ENCODE data around the gene TMA7. TPM values are rescaled to one million over a fixed set of nuclear protein-coding genes. Genes with fewer than 3 reads are reported as not detected.

The TMA7 gene
- total and polyA plus RNA-seq, 2 of the 13 experiments (the other 11 are each of a cell fraction or from before 2014, with no cell fraction given): 100 to 486 TPM

- WGBS (ENCODE audit: low lambda C conversion rate): 100% methylated on average over 2 of the region's 17 CpGs
- no peak for ATAC-seq
- peaks cover 41% of the 10 kb centered on the region for H3K4me1 ChIP-seq (ENCODE audit: insufficient read depth, low read length)
- TF ChIP-seq AGO2 (optimal IDR thresholded peaks at IDR 0.05; ENCODE audit: low read depth, low read length): peak; percentile 62
- TF ChIP-seq ZFP91 (CRISPR knock-in tag; IDR thresholded peaks at IDR 0.05; ENCODE audit: borderline replicate concordance): 0 out of 2 replicates have a peak, but pooled peaks have one; percentile 15
- no peak for TF ChIP-seq ADNP (CRISPR knock-in tag; IDR thresholded peaks at IDR 0.05)
- H3K4me2 ChIP-seq (ENCODE audit: low read depth, low read length): no peak overlapping the region
- BruUV-seq (replicated peaks): no TSS peak
- H3K4me3 ChIP-seq (replicated peaks in 1 of 3; ENCODE audit: insufficient read depth in 1 of 3, low read depth in 2 of 3, low read length in 3 of 3): no peak overlapping the region
- no peaks in the 10 kb centered on the region for H3K27me3 ChIP-seq (ENCODE audit: control insufficient read depth in 1 of 2, insufficient read depth in 2 of 2, low read length in 2 of 2)
- H3K79me2 ChIP-seq (ENCODE audit: insufficient read depth, low read length): no peaks in the 10 kb centered on the region
- intact Hi-C loops (cut with micrococcal nuclease; ENCODE audit: unreplicated experiment) (loop anchor here (1.0 kb wide), 2 partner anchors 43 to 84 kb away; no protein-coding TSS in a partner anchor), in situ Hi-C loops (cut with HindIII; ENCODE audit: extremely low pct_ligation_motif_present, low pct_unique_long_range_greater_than_20kb) (loop anchor here (5.0 kb wide), 2 partner anchors 38 to 93 kb away; partner anchors contain the start of genes PFKFB4 and SHISA5)
- no peaks in the 10 kb centered on the region for H4K20me1 ChIP-seq (ENCODE audit: insufficient read depth, low read length)
- peak overlapping the region; percentile 85 for H3K27ac ChIP-seq (ENCODE audit: extremely low read length, insufficient read depth, low read length)
- no peak overlapping the region for H2AFZ ChIP-seq (ENCODE audit: low read length)
- DNase-seq (ENCODE audit: low spot score): no peak
- no peak for FAIRE-seq
- no peak overlapping the region for H3K9ac ChIP-seq (ENCODE audit: insufficient read depth, low read depth, low read length)
- H3K36me3 ChIP-seq (replicated peaks in 1 of 2; ENCODE audit: control insufficient read depth in 1 of 2, insufficient read depth in 2 of 2, low read length in 2 of 2): peaks cover 6 to 26% of the 10 kb centered on the region in 2 experiments
- ChIA-PET CTCF (ENCODE audit: low intra/inter-chr PET ratio, low total read pairs) (interaction anchor here (1.3 to 1.8 kb wide), 3 partner anchors 18 to 84 kb away, joined by 3 to 39 read pairs (median 17); partner anchors contain the start of gene ATRIP), POLR2A (interaction anchor here (3.8 kb wide), 1 partner anchor 9 kb away, joined by 17 read pairs; no protein-coding TSS in a partner anchor)
- H3K9me3 ChIP-seq (ENCODE audit: low read length): no peaks in the 10 kb centered on the region
Measured at GRCh38 chr3:48464713-48465221, 24.7 kb downstream of the TMA7 start.

GRCh38 chr3:48465237-48465530 lies 25.1 kb downstream of the TMA7 start:
- Histone ChIP-seq H3K9me3 (ENCODE audit: low read length) (no peaks in the 10 kb centered on the region), H3K27me3 (ENCODE audit: control insufficient read depth in 1 of 2, insufficient read depth in 2 of 2, low read length in 2 of 2) (no peaks in the 10 kb centered on the region), H2AFZ (ENCODE audit: low read length) (no peak overlapping the region), H3K27ac (ENCODE audit: extremely low read length, insufficient read depth, low read length) (peak overlapping the region; percentile 85), H3K9ac (ENCODE audit: insufficient read depth, low read depth, low read length) (no peak overlapping the region), H3K79me2 (ENCODE audit: insufficient read depth, low read length) (no peaks in the 10 kb centered on the region), H3K36me3 (replicated peaks in 1 of 2; ENCODE audit: control insufficient read depth in 1 of 2, insufficient read depth in 2 of 2, low read length in 2 of 2) (peaks cover 5 to 21% of the 10 kb centered on the region in 2 experiments), H3K4me2 (ENCODE audit: low read depth, low read length) (no peak overlapping the region), H4K20me1 (ENCODE audit: insufficient read depth, low read length) (no peaks in the 10 kb centered on the region), H3K4me1 (ENCODE audit: insufficient read depth, low read length) (peaks cover 45% of the 10 kb centered on the region), H3K4me3 (replicated peaks in 1 of 3; ENCODE audit: insufficient read depth in 1 of 3, low read depth in 2 of 3, low read length in 3 of 3) (no peak overlapping the region)
- DNase-seq (ENCODE audit: low spot score) (no peak), FAIRE-seq (no peak), ATAC-seq (no peak)
- 60% methylated on average over 4 of the region's 7 CpGs for WGBS (ENCODE audit: low lambda C conversion rate)
- BruUV-seq (replicated peaks): no TSS peak
- in situ Hi-C loops (cut with HindIII; ENCODE audit: extremely low pct_ligation_motif_present, low pct_unique_long_range_greater_than_20kb) (loop anchor here (5.0 kb wide), 2 partner anchors 37 to 92 kb away; partner anchors contain the start of genes PFKFB4 and SHISA5), intact Hi-C loops (cut with micrococcal nuclease; ENCODE audit: unreplicated experiment) (loop anchor here (1.0 kb wide), 2 partner anchors 42 to 83 kb away; no protein-coding TSS in a partner anchor)
- ChIA-PET CTCF (ENCODE audit: low intra/inter-chr PET ratio, low total read pairs) (interaction anchor here (1.3 to 1.8 kb wide), 3 partner anchors 18 to 83 kb away, joined by 3 to 39 read pairs (median 17); partner anchors contain the start of gene ATRIP), POLR2A (interaction anchor here (2.1 to 3.8 kb wide), 2 partner anchors 9 to 18 kb away, joined by 7 to 17 read pairs; partner anchors contain the start of gene ATRIP)
- TF ChIP-seq KDM1A (CRISPR knock-in tag; IDR thresholded peaks at IDR 0.05) (no peak), NONO (IDR thresholded peaks at IDR 0.05) (no peak), NONO (CRISPR knock-in tag; conservative IDR thresholded peaks at IDR 0.05) (0 out of 2 replicates have a peak, but pooled peaks have one; percentile 2), TCF7 (IDR thresholded peaks at IDR 0.05; ENCODE audit: low read depth) (no peak), CENPX (CRISPR knock-in tag; IDR thresholded peaks at IDR 0.05) (no peak), MTA1 (CRISPR knock-in tag; IDR thresholded peaks at IDR 0.05; ENCODE audit: borderline replicate concordance) (no peak), KMT2A (CRISPR knock-in tag; IDR thresholded peaks at IDR 0.05) (no peak), RFXANK (CRISPR knock-in tag; IDR thresholded peaks at IDR 0.05) (no peak), KLF13 (CRISPR knock-in tag; IDR thresholded peaks at IDR 0.05) (no peak), ZBTB7A (CRISPR knock-in tag; IDR thresholded peaks at IDR 0.05) (peak; percentile 39; the same call in 1 of the 2 replicates), ZNF382 (CRISPR knock-in tag; IDR thresholded peaks at IDR 0.05; ENCODE audit: borderline replicate concordance) (no peak)
- TF ChIP-seq, protein P1, sequence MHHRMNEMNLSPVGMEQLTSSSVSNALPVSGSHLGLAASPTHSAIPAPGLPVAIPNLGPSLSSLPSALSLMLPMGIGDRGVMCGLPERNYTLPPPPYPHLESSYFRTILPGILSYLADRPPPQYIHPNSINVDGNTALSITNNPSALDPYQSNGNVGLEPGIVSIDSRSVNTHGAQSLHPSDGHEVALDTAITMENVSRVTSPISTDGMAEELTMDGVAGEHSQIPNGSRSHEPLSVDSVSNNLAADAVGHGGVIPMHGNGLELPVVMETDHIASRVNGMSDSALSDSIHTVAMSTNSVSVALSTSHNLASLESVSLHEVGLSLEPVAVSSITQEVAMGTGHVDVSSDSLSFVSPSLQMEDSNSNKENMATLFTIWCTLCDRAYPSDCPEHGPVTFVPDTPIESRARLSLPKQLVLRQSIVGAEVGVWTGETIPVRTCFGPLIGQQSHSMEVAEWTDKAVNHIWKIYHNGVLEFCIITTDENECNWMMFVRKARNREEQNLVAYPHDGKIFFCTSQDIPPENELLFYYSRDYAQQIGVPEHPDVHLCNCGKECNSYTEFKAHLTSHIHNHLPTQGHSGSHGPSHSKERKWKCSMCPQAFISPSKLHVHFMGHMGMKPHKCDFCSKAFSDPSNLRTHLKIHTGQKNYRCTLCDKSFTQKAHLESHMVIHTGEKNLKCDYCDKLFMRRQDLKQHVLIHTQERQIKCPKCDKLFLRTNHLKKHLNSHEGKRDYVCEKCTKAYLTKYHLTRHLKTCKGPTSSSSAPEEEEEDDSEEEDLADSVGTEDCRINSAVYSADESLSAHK (CRISPR knock-in tag; IDR thresholded peaks at IDR 0.05; ENCODE audit: borderline replicate concordance): no peak
